Neural cell (in vitro differentiated cells): Measurements from ENCODE around the gene AFG3L2. TPM values are rescaled to one million over a fixed set of nuclear protein-coding genes. Genes with fewer than 3 reads are reported as not detected.

Experiments
- H2AFZ ChIP-seq: fragments of 200-600, 300-800 bp; sonication (generic), shearing (Covaris generic); 2 replicates; pipeline ENCODE4 v1.6.0; 2014; ENCODE audit warnings: low read depth, mild to moderate bottlenecking, antibody characterized with exemption, low read length, moderate library complexity
- H3F3A ChIP-seq: fragments of 200-600 bp; shearing (Covaris generic); 2 replicates; pipeline ENCODE4 v1.6.1; 2016; ENCODE audit warnings: mild to moderate bottlenecking, moderate library complexity, mixed read lengths, antibody characterized with exemption, low read length; ENCODE audit not compliant: insufficient read depth, poor library complexity, severe bottlenecking
- H3K27ac ChIP-seq: fragments of 200-600, 300-800 bp; sonication (generic), shearing (Covaris generic); 2 replicates; pipeline ENCODE4 v1.5.1; 2014; ENCODE audit warnings: mild to moderate bottlenecking, low read length, moderate library complexity
- H3K27me3 ChIP-seq: fragments of 300-800, 200-600 bp; sonication (generic), shearing (Covaris generic); 2 replicates; pipeline ENCODE4 v1.6.0; 2014; ENCODE audit warnings: mild to moderate bottlenecking, low read depth, low read length, moderate library complexity; ENCODE audit not compliant: insufficient read depth
- H3K36me3 ChIP-seq: fragments of 300-800, 200-600 bp; sonication (generic), shearing (Covaris generic); 2 replicates; pipeline ENCODE4 v1.5.1; 2014; ENCODE audit warnings: mild to moderate bottlenecking, antibody characterized with exemption, low read length, moderate library complexity; ENCODE audit not compliant: insufficient read depth
- H3K4me2 ChIP-seq: fragments of 300-800, 200-600 bp; sonication (generic), shearing (Covaris generic); 2 replicates; pipeline ENCODE4 v1.6.0; 2014; ENCODE audit warnings: mild to moderate bottlenecking, low read length
- H3K4me3 ChIP-seq: fragments of 300-800, 200-600 bp; sonication (generic), shearing (Covaris generic); 2 replicates; pipeline ENCODE4 v1.5.1; 2014; ENCODE audit warnings: mild to moderate bottlenecking, low read length, moderate library complexity
- H3K79me2 ChIP-seq: fragments of 200-600 bp; shearing (Covaris generic); replicated peaks from 2 replicates; pipeline ENCODE4 v1.6.0; 2014; ENCODE audit warnings: mild to moderate bottlenecking, low read length, moderate library complexity; ENCODE audit not compliant: insufficient read depth
- H3K9ac ChIP-seq: fragments of 300-800, 200-600 bp; sonication (generic), shearing (Covaris generic); 2 replicates; pipeline ENCODE4 v1.6.1; 2016; ENCODE audit warnings: mild to moderate bottlenecking, low read length, mixed read lengths
- H3K9me2 ChIP-seq: fragments of 200-600 bp; shearing (Covaris generic); 2 replicates; pipeline ENCODE4 v1.6.1; 2016; ENCODE audit warnings: mild to moderate bottlenecking, low read length, mixed read lengths; ENCODE audit not compliant: insufficient read depth
- H3K9me3 ChIP-seq: fragments of 200-600, 300-800 bp; sonication (generic), shearing (Covaris generic); 2 replicates; pipeline ENCODE4 v1.6.1; 2016; ENCODE audit warnings: mild to moderate bottlenecking, mixed run types, low read length, moderate library complexity, mixed read lengths
- H4K20me1 ChIP-seq: fragments of 200-600 bp; shearing (Covaris generic); 2 replicates; pipeline ENCODE4 v1.6.1; 2016; ENCODE audit warnings: mild to moderate bottlenecking, mixed run types; ENCODE audit not compliant: insufficient read depth
- EP300 ChIP-seq: fragments of 450-650 bp; conservative IDR thresholded peaks from 2 replicates; pipeline ENCODE4 v1.6.1; 2014; ENCODE audit warnings: antibody characterized with exemption, mild to moderate bottlenecking, moderate library complexity; ENCODE audit not compliant: poor library complexity, severe bottlenecking
- EZH2 ChIP-seq: fragments of 200-600, 300-800 bp; shearing (Covaris generic), sonication (generic); IDR thresholded peaks from 2 replicates; pipeline ENCODE4 v1.6.1; 2014; ENCODE audit warnings: antibody characterized with exemption, low read length, borderline replicate concordance, mild to moderate bottlenecking; ENCODE audit not compliant: insufficient read depth, poor library complexity, severe bottlenecking
- MXI1 ChIP-seq: fragments of 450-650 bp; conservative IDR thresholded peaks from 2 replicates; pipeline ENCODE4 v1.6.1; 2014; ENCODE audit warnings: antibody characterized with exemption, mild to moderate bottlenecking; ENCODE audit not compliant: poor library complexity, severe bottlenecking
- POLR2AphosphoS5 ChIP-seq: IDR thresholded peaks from 2 replicates; pipeline ENCODE4 v1.6.1; 2012
- RAD21 ChIP-seq: fragments of 450-650 bp; conservative IDR thresholded peaks from 2 replicates; pipeline ENCODE4 v1.6.1; 2014; ENCODE audit warnings: antibody characterized with exemption, mild to moderate bottlenecking, moderate library complexity
- SMC3 ChIP-seq: fragments of 450-650 bp; conservative IDR thresholded peaks from 2 replicates; pipeline ENCODE4 v1.6.1; 2014; ENCODE audit warnings: antibody characterized with exemption, mild to moderate bottlenecking, moderate library complexity; ENCODE audit not compliant: poor library complexity
- TAF1 ChIP-seq: IDR thresholded peaks from 2 replicates; pipeline ENCODE4 v1.6.1; 2012; ENCODE audit warnings: low read depth
- polyA plus RNA-seq: library from polyadenylated mRNA; depleted of rRNA; stranded (reverse); fragments of >200 nt; gene quantifications from 2 replicates; pipeline ENCODE4 v1.2.3, GENCODE V29; 2014
- TF ChIP-seq, protein P1 (sequence below): IDR thresholded peaks from 2 replicates; pipeline ENCODE4 v1.6.1; 2012; ENCODE audit warnings: borderline replicate concordance
- TF ChIP-seq, protein P2 (sequence below): fragments of 450-650 bp; IDR thresholded peaks from 2 replicates; pipeline ENCODE4 v1.5.1; 2014; ENCODE audit warnings: antibody characterized with exemption, mild to moderate bottlenecking, moderate library complexity; ENCODE audit not compliant: poor library complexity, severe bottlenecking

AFG3L2 gene
- polyA plus RNA-seq, 1 donor from 2014 or later: 49.4 TPM

DNA sequence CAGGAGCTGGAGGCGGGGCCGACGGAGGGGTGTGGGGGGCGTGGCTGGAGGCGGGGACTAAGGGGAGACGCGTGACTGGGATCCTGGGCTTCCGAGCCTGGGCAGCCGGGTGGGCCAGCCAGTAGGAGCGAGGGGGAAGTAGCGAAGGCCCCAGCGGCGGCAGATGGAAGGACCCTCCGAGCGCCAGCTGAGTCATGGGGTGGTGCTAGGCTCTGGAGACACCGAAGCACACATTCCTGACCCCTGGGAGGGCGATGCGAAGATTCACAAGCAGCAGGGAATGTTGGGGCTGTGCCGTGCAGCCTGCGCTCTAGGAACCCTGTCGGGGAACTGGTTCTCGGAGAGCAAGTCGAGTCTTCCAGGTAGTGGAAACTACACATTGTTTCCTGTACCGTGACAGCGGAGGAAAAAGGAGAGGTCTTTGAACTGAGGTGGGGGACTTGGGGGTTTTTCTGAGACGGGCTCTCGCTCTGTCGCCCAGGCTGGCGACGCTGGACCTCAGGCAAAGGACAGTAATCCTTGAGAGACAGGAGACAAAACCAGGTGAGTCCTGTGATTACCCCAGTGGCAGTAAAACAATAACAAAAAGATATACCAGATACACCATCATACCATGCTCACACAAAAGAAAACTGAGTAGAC lies 650 bp upstream of the AFG3L2 start:
- peak; percentile 12 for TF ChIP-seq SMC3
- TF ChIP-seq TAF1: peak; percentile 78
- TF ChIP-seq, protein P1, sequence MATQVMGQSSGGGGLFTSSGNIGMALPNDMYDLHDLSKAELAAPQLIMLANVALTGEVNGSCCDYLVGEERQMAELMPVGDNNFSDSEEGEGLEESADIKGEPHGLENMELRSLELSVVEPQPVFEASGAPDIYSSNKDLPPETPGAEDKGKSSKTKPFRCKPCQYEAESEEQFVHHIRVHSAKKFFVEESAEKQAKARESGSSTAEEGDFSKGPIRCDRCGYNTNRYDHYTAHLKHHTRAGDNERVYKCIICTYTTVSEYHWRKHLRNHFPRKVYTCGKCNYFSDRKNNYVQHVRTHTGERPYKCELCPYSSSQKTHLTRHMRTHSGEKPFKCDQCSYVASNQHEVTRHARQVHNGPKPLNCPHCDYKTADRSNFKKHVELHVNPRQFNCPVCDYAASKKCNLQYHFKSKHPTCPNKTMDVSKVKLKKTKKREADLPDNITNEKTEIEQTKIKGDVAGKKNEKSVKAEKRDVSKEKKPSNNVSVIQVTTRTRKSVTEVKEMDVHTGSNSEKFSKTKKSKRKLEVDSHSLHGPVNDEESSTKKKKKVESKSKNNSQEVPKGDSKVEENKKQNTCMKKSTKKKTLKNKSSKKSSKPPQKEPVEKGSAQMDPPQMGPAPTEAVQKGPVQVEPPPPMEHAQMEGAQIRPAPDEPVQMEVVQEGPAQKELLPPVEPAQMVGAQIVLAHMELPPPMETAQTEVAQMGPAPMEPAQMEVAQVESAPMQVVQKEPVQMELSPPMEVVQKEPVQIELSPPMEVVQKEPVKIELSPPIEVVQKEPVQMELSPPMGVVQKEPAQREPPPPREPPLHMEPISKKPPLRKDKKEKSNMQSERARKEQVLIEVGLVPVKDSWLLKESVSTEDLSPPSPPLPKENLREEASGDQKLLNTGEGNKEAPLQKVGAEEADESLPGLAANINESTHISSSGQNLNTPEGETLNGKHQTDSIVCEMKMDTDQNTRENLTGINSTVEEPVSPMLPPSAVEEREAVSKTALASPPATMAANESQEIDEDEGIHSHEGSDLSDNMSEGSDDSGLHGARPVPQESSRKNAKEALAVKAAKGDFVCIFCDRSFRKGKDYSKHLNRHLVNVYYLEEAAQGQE: peak; percentile 62
- TF ChIP-seq POLR2AphosphoS5: peak; percentile 76
- no peak for TF ChIP-seq EP300
- no peak for TF ChIP-seq EZH2
- TF ChIP-seq, protein P2, sequence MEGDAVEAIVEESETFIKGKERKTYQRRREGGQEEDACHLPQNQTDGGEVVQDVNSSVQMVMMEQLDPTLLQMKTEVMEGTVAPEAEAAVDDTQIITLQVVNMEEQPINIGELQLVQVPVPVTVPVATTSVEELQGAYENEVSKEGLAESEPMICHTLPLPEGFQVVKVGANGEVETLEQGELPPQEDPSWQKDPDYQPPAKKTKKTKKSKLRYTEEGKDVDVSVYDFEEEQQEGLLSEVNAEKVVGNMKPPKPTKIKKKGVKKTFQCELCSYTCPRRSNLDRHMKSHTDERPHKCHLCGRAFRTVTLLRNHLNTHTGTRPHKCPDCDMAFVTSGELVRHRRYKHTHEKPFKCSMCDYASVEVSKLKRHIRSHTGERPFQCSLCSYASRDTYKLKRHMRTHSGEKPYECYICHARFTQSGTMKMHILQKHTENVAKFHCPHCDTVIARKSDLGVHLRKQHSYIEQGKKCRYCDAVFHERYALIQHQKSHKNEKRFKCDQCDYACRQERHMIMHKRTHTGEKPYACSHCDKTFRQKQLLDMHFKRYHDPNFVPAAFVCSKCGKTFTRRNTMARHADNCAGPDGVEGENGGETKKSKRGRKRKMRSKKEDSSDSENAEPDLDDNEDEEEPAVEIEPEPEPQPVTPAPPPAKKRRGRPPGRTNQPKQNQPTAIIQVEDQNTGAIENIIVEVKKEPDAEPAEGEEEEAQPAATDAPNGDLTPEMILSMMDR: peak; percentile 57
- TF ChIP-seq MXI1: peak; percentile 46
- no peaks in the 10 kb centered on the region for H3K9me2 ChIP-seq
- no peaks in the 10 kb centered on the region for H3K9me3 ChIP-seq
- peak overlapping the region; percentile 92 for H2AFZ ChIP-seq
- H3K4me3 ChIP-seq: peak overlapping the region; percentile 98
- H3K79me2 ChIP-seq: peaks cover 31% of the 10 kb centered on the region
- H4K20me1 ChIP-seq: no peaks in the 10 kb centered on the region
- H3K36me3 ChIP-seq: no peaks in the 10 kb centered on the region
- no peaks in the 10 kb centered on the region for H3K27me3 ChIP-seq
- H3K4me2 ChIP-seq: peak overlapping the region; percentile 97
- peak overlapping the region; percentile 81 for H3K27ac ChIP-seq
- H3K9ac ChIP-seq: peak overlapping the region; percentile 74
- peaks cover 3% of the 10 kb centered on the region for H3F3A ChIP-seq

DNA sequence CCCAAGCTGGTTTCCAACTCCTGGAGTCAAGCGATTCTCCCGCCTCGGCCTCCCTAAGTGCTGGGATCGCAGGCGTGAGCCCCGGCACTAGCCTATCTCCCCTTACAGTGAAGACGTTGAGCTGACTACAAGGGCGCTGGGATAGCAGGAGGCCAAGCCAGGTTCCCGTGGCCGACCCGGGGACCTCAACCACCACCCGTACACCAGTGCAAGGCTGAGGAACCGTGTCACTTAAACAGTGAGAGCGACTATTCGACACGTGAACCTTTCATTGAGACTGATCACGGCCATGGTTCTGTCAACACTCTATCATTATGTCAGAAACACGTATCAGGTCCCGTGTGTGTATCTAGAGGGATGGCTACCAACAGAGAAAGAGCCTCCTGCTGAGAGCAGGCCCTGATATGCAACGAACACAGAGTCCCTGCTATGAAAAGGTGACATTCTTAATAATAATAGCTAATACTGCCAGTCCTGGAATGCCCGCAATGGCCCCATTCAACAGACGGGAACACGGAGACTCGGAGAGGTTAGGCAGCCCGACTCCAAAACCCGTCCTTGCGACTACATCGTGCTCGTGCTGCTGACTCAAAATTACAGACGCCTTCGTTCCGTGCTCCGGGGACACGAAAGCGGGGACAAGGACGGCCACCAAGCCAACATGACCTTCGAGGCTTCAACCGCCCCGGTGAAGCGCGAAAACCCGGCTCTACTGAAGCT lies 833 bp downstream of the AFG3L2 start:
- peaks cover 3% of the 10 kb centered on the region for H3F3A ChIP-seq
- peaks cover 44% of the 10 kb centered on the region for H3K79me2 ChIP-seq
- H3K27me3 ChIP-seq: no peaks in the 10 kb centered on the region
- no peaks in the 10 kb centered on the region for H3K36me3 ChIP-seq
- peak overlapping the region; percentile 88 for H3K9ac ChIP-seq
- H3K4me3 ChIP-seq: peak overlapping the region; percentile 98
- no peak for TF ChIP-seq MXI1
- TF ChIP-seq RAD21: no peak
- TF ChIP-seq EZH2: no peak
- H4K20me1 ChIP-seq: no peaks in the 10 kb centered on the region
- H3K9me2 ChIP-seq: no peaks in the 10 kb centered on the region
- H2AFZ ChIP-seq: peak overlapping the region; percentile 69
- H3K27ac ChIP-seq: peak overlapping the region; percentile 81
- no peaks in the 10 kb centered on the region for H3K9me3 ChIP-seq
- peak overlapping the region; percentile 88 for H3K4me2 ChIP-seq
